Erythroblast (primary cell): ENCODE measurements around the gene EHBP1.

ENCODE experiments used
- GATA1 ChIP-seq: IDR thresholded peaks from 2 replicates; pipeline ENCODE4 v1.6.1; 2011; ENCODE audit warnings: low read depth, mild to moderate bottlenecking, control low read depth, low read length, moderate library complexity
- POLR2A ChIP-seq: IDR thresholded peaks from 2 replicates; pipeline ENCODE4 v1.6.1; 2011; ENCODE audit warnings: mild to moderate bottlenecking, low read length

- no peak for TF ChIP-seq POLR2A
- no peak for TF ChIP-seq GATA1
Measured at GRCh38 chr2:63053081-63053888, 347.8 kb downstream of the EHBP1 start.
